Neural cell (in vitro differentiated cells): ENCODE data around the gene ANKRD31. TPM values are rescaled to one million over a fixed set of nuclear protein-coding genes. Genes with fewer than 3 reads are reported as not detected.

Experiments used
- H2AFZ ChIP-seq: fragments of 200-600, 300-800 bp; sonication (generic), shearing (Covaris generic); 2 replicates; pipeline ENCODE4 v1.6.0; 2014; ENCODE audit warnings: low read depth, mild to moderate bottlenecking, antibody characterized with exemption, low read length, moderate library complexity
- H3F3A ChIP-seq: fragments of 200-600 bp; shearing (Covaris generic); 2 replicates; pipeline ENCODE4 v1.6.1; 2016; ENCODE audit warnings: mild to moderate bottlenecking, moderate library complexity, mixed read lengths, antibody characterized with exemption, low read length; ENCODE audit not compliant: insufficient read depth, poor library complexity, severe bottlenecking
- H3K27ac ChIP-seq: fragments of 200-600, 300-800 bp; sonication (generic), shearing (Covaris generic); 2 replicates; pipeline ENCODE4 v1.5.1; 2014; ENCODE audit warnings: mild to moderate bottlenecking, low read length, moderate library complexity
- H3K27me3 ChIP-seq: fragments of 300-800, 200-600 bp; sonication (generic), shearing (Covaris generic); 2 replicates; pipeline ENCODE4 v1.6.0; 2014; ENCODE audit warnings: mild to moderate bottlenecking, low read depth, low read length, moderate library complexity; ENCODE audit not compliant: insufficient read depth
- H3K36me3 ChIP-seq: fragments of 300-800, 200-600 bp; sonication (generic), shearing (Covaris generic); 2 replicates; pipeline ENCODE4 v1.5.1; 2014; ENCODE audit warnings: mild to moderate bottlenecking, antibody characterized with exemption, low read length, moderate library complexity; ENCODE audit not compliant: insufficient read depth
- H3K4me2 ChIP-seq: fragments of 300-800, 200-600 bp; sonication (generic), shearing (Covaris generic); 2 replicates; pipeline ENCODE4 v1.6.0; 2014; ENCODE audit warnings: mild to moderate bottlenecking, low read length
- H3K4me3 ChIP-seq: fragments of 300-800, 200-600 bp; sonication (generic), shearing (Covaris generic); 2 replicates; pipeline ENCODE4 v1.5.1; 2014; ENCODE audit warnings: mild to moderate bottlenecking, low read length, moderate library complexity
- H3K79me2 ChIP-seq: fragments of 200-600 bp; shearing (Covaris generic); replicated peaks from 2 replicates; pipeline ENCODE4 v1.6.0; 2014; ENCODE audit warnings: mild to moderate bottlenecking, low read length, moderate library complexity; ENCODE audit not compliant: insufficient read depth
- H3K9ac ChIP-seq: fragments of 300-800, 200-600 bp; sonication (generic), shearing (Covaris generic); 2 replicates; pipeline ENCODE4 v1.6.1; 2016; ENCODE audit warnings: mild to moderate bottlenecking, low read length, mixed read lengths
- H3K9me2 ChIP-seq: fragments of 200-600 bp; shearing (Covaris generic); 2 replicates; pipeline ENCODE4 v1.6.1; 2016; ENCODE audit warnings: mild to moderate bottlenecking, low read length, mixed read lengths; ENCODE audit not compliant: insufficient read depth
- H3K9me3 ChIP-seq: fragments of 200-600, 300-800 bp; sonication (generic), shearing (Covaris generic); 2 replicates; pipeline ENCODE4 v1.6.1; 2016; ENCODE audit warnings: mild to moderate bottlenecking, mixed run types, low read length, moderate library complexity, mixed read lengths
- H4K20me1 ChIP-seq: fragments of 200-600 bp; shearing (Covaris generic); 2 replicates; pipeline ENCODE4 v1.6.1; 2016; ENCODE audit warnings: mild to moderate bottlenecking, mixed run types; ENCODE audit not compliant: insufficient read depth
- CTCF ChIP-seq: fragments of 450-650 bp; IDR thresholded peaks from 2 replicates; pipeline ENCODE4 v1.5.1; 2014; ENCODE audit warnings: antibody characterized with exemption, mild to moderate bottlenecking, moderate library complexity; ENCODE audit not compliant: poor library complexity, severe bottlenecking
- EP300 ChIP-seq: fragments of 450-650 bp; conservative IDR thresholded peaks from 2 replicates; pipeline ENCODE4 v1.6.1; 2014; ENCODE audit warnings: antibody characterized with exemption, mild to moderate bottlenecking, moderate library complexity; ENCODE audit not compliant: poor library complexity, severe bottlenecking
- EZH2 ChIP-seq: fragments of 200-600, 300-800 bp; shearing (Covaris generic), sonication (generic); IDR thresholded peaks from 2 replicates; pipeline ENCODE4 v1.6.1; 2014; ENCODE audit warnings: antibody characterized with exemption, low read length, borderline replicate concordance, mild to moderate bottlenecking; ENCODE audit not compliant: insufficient read depth, poor library complexity, severe bottlenecking
- MXI1 ChIP-seq: fragments of 450-650 bp; conservative IDR thresholded peaks from 2 replicates; pipeline ENCODE4 v1.6.1; 2014; ENCODE audit warnings: antibody characterized with exemption, mild to moderate bottlenecking; ENCODE audit not compliant: poor library complexity, severe bottlenecking
- POLR2AphosphoS5 ChIP-seq: IDR thresholded peaks from 2 replicates; pipeline ENCODE4 v1.6.1; 2012
- RAD21 ChIP-seq: fragments of 450-650 bp; conservative IDR thresholded peaks from 2 replicates; pipeline ENCODE4 v1.6.1; 2014; ENCODE audit warnings: antibody characterized with exemption, mild to moderate bottlenecking, moderate library complexity
- REST ChIP-seq: IDR thresholded peaks from 2 replicates; pipeline ENCODE4 v1.6.1; 2012; ENCODE audit warnings: borderline replicate concordance
- SMC3 ChIP-seq: fragments of 450-650 bp; conservative IDR thresholded peaks from 2 replicates; pipeline ENCODE4 v1.6.1; 2014; ENCODE audit warnings: antibody characterized with exemption, mild to moderate bottlenecking, moderate library complexity; ENCODE audit not compliant: poor library complexity
- TAF1 ChIP-seq: IDR thresholded peaks from 2 replicates; pipeline ENCODE4 v1.6.1; 2012; ENCODE audit warnings: low read depth
- polyA plus RNA-seq: library from polyadenylated mRNA; depleted of rRNA; stranded (reverse); fragments of >200 nt; gene quantifications from 2 replicates; pipeline ENCODE4 v1.2.3, GENCODE V29; 2014

The ANKRD31 gene
- polyA plus RNA-seq, 1 donor from 2014 or later, result 0.62 TPM

- Histone ChIP-seq H3K36me3 (no peaks in the 10 kb centered on the region), H3K27ac (no peak overlapping the region), H2AFZ (no peak overlapping the region), H3K9me3 (no peaks in the 10 kb centered on the region), H4K20me1 (no peaks in the 10 kb centered on the region), H3K4me2 (no peak overlapping the region), H3K9ac (no peak overlapping the region), H3K27me3 (no peaks in the 10 kb centered on the region), H3F3A (no peaks in the 10 kb centered on the region), H3K4me3 (no peak overlapping the region), H3K9me2 (no peaks in the 10 kb centered on the region), H3K79me2 (no peaks in the 10 kb centered on the region)
- TF ChIP-seq TAF1 (no peak), REST (no peak), SMC3 (no peak), RAD21 (no peak), EP300 (no peak), POLR2AphosphoS5 (no peak)
Measured at GRCh38 chr5:75062925-75063531, 173.7 kb downstream of the ANKRD31 start.

- TF ChIP-seq MXI1 (no peak), RAD21 (no peak), SMC3 (no peak), EP300 (no peak), POLR2AphosphoS5 (no peak), CTCF (no peak), EZH2 (no peak), TAF1 (no peak), REST (no peak)
- Histone ChIP-seq H3K9ac (no peak overlapping the region), H3K4me2 (no peak overlapping the region), H3K9me2 (no peaks in the 10 kb centered on the region), H3K27me3 (peaks cover 5% of the 10 kb centered on the region), H3K9me3 (no peaks in the 10 kb centered on the region), H3K36me3 (no peaks in the 10 kb centered on the region), H4K20me1 (no peaks in the 10 kb centered on the region), H3K27ac (no peak overlapping the region), H3K79me2 (no peaks in the 10 kb centered on the region), H3F3A (no peaks in the 10 kb centered on the region), H2AFZ (no peak overlapping the region), H3K4me3 (no peak overlapping the region)
Measured at GRCh38 chr5:75059912-75060545, 176.6 kb downstream of the ANKRD31 start.
